LNCAP (cell line): Measurements from ENCODE around the gene PI4KB.

Experiments used
- TF ChIP-seq, protein P1 (sequence below): fragments of 450-650 bp; IDR thresholded peaks from 2 replicates; pipeline ENCODE4 v1.5.1; 2017; ENCODE audit warnings: mild to moderate bottlenecking

PI4KB gene

DNA sequence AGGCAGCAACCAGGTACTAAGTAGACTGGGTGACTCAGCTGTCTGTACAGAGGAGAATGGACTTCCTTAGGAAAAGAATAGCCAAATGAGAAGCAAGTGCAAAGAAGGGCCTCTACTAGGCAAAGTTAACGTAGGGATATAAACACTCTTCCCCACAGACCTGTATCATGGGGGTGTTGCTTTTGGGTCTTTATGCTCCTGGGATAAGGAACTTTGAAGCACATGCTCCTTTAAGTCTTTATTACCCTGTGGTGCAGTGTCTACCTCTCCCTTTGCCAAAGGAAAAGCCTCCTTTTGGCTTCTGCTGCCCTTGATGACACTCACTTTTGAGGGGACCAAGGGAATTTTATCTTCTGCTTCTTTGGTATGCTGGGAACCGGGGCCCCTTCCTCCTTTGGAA is 14.8 kb upstream of the PI4KB start:
- TF ChIP-seq, protein P1, sequence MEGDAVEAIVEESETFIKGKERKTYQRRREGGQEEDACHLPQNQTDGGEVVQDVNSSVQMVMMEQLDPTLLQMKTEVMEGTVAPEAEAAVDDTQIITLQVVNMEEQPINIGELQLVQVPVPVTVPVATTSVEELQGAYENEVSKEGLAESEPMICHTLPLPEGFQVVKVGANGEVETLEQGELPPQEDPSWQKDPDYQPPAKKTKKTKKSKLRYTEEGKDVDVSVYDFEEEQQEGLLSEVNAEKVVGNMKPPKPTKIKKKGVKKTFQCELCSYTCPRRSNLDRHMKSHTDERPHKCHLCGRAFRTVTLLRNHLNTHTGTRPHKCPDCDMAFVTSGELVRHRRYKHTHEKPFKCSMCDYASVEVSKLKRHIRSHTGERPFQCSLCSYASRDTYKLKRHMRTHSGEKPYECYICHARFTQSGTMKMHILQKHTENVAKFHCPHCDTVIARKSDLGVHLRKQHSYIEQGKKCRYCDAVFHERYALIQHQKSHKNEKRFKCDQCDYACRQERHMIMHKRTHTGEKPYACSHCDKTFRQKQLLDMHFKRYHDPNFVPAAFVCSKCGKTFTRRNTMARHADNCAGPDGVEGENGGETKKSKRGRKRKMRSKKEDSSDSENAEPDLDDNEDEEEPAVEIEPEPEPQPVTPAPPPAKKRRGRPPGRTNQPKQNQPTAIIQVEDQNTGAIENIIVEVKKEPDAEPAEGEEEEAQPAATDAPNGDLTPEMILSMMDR: no peak

DNA sequence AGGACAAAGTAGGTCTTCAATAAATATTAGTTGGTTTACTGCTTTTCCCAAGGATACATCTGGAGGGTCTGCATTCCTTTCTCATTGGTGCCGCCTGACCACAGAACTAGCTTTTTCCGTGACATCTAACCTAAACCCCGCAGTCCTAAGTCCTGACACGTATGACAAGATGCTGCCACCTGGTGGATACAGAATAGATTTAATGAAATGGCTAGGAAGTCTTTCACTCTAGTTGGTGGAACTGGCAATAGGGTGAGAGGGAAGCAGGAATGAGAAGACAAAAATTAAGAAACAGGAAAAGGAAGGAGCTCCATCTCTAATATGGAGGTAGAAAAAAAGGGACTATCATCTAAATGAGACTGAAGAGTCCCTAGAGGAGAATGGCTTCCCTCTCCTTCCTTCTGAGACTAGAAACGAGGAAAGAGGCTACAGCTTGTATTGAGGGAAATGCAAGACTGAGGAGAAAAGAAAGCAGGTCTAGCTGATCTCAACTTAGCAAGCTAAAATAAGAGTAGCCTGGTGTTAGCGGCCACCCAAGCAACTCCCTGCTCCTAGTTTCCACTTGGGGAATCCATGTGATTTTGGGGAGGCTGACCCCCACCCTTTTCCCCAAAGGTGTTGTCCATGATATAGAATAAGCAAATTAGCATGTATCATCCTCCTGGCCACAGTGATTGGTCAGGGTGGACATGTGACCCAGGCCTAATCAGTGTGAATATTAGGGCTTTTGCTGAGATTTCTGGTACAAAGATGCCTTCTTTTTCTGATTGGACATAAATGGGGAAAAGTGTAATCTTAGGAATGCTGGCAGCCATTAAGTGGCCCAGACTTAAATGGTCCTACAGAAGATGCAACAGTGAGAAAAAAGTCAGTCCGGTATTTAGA is 13.9 kb upstream of the PI4KB start:
- TF ChIP-seq, protein P1: peak; percentile 80; the same call in 1 of the 2 replicates

DNA sequence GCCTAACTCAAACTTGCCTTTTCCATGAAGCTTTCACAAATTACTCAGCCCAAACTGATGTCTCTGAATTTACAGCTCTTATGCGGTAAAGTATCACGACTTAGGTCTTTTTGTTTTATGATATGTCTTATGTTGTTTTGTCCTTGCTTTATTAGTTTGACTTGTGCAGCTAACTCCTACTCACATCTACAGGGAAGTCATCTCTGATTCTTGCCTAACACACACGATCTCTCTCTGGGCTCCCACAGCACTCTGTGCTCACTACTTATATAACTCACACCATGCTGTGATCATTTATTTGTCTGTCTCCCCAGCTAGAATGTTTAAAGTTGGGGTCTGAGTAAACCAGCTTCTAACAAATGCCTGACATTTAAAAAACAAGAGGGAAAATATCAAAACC is 9.3 kb upstream of the PI4KB start:
- TF ChIP-seq, protein P1: no peak

DNA sequence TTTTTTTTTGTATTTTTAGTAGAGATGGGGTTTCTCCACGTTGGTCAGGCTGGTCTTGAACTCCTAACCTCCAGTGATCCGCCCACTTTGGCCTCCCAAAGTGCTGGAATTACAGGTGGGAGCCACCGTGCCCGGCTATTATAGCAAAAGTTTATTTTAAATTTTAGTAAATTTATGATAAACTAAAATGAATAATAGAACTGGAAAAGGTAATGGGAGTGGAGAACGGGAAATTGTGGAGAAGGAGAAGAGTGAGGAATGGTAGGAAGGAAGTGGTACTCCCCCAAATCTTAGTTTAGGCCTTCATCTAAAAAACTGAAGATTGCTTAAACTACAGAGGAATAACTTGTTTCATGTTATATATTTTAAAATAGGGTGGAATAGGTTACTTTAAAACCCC is 7.6 kb upstream of the PI4KB start:
- TF ChIP-seq, protein P1: no peak

DNA sequence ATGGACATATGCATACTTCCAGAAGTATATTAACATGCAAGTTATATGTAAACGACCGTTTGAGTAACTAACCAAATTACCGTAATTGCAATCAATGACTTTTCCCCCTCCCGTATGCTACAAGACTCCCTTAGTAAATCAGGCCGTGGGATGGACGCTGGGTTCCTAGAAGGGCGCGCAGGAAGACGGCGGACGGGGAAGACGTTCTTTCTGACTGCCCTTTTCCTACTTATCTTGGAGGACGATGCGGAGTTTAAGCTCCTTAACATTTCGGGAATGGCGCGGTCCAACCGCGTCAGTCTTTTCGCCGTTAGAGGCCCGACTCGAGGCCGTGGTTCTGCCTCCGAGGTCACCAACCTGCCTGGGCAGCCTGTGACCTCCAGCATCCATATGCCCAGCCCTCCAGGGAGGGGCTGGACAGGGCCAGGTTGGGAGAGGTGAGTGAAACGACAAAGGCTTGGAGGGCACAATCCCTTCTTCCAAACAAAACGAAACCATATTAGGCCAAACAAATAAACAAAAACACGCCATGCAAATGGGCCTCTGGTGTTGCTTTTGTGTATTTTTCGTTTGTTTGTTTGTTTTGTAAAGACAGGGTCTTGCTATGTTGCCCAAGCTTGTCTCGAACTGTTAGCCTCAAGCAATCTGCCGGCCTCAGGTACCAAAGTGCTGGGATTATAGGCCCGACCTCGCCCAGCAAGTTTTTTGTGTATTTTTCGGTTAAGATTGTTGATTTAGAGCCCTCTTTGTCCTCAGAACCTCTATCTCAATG is 873 bp upstream of the PI4KB start:
- TF ChIP-seq, protein P1: no peak

DNA sequence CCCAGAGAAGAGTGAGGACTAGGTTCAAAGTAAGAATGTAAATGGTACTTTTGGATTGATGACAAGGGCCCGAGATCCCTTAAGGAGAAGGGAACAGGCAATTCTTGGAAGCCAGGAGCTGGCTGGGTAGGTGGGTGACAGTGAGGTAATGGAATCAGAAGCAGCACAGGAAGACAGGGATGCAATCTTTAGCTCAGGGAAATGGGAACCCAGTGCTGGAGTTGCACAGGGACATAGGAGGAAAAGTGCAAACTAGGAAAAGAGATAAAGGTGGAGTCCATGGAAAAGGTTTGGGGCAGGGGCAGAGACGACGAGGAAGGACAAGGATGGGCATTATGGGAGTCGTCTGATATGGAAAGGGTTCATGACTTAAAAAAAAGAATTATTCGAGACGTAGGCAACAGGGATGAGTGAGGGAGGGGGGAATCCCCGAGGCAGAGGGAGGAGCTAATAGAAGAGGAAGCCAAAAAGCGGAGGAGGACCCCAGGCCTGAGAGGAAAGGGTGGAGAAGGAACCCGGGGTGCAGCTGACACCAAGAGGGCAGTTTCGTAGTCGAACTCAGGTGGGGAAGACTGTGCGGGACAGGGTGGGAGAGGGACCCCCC is 495 bp downstream of the PI4KB start:
- TF ChIP-seq, protein P1: no peak

DNA sequence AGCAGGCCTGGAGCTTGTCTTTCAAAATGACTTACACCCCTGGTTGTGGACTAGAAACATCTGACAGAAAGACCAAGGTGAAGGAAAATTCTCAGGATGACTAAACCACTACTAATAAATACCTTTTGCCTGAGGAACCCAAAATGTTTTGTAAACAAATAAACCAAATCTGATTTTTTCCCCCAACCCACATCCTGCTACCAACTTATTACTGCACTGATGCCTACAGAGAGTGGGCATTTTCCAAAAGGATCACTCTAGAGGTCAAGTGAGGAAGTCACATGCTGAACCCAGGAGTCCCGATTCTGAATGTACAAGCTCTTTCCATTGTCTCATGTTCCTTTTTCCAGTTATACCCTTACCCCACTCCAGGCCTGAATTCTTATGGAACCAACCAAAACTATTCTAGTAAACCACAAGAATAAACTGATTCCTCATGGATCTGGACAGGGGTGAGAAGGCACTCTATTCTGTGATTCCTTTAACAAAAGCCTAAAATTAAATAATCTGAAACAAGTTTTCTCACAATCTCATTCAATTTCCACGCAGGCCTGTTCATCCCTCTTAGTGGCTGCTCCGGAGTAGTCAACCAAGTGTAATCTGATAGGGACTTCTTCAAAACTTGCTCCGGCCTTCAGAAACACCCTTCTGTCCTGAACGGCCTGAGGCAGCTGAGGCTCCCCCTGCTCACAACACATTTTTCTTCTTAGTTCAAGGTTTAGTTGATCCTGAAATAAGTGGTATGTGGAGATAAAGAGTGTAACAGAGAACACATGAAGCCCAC is 1.4 kb downstream of the PI4KB start:
- TF ChIP-seq, protein P1: no peak
